ENCODE results near the gene COPS7B.

GRCh38 chr2:231816327-231817026, 30.2 kb downstream of the COPS7B start:
- no peak for TF ChIP-seq POLR2A (IDR thresholded peaks at IDR 0.05; ENCODE audit: low read depth, low read length)
- TF ChIP-seq CTCF (IDR thresholded peaks at IDR 0.05 in 2 of 3, conservative IDR thresholded peaks at IDR 0.05 in 1 of 3; ENCODE audit: control insufficient read depth in 2 of 3, extremely low read depth in 1 of 3, insufficient read depth in 1 of 3, low read depth in 3 of 3, low read length in 3 of 3), result no peak
- TF ChIP-seq BHLHE40 (IDR thresholded peaks at IDR 0.05; ENCODE audit: borderline replicate concordance in 1 of 2, low read depth in 2 of 2, low read length in 1 of 2), result no peak
- TF ChIP-seq POLR2AphosphoS5 (IDR thresholded peaks at IDR 0.05; ENCODE audit: low read length), result no peak

Measured in GM12878 (cell line).